ENCODE data around the gene RBP2.

RBP2 gene

GRCh38 chr3:139463466-139463865 lies 12.8 kb downstream of the RBP2 start:
- Mint-ChIP-seq H3K4me1 (peaks cover 6% of the 10 kb centered on the region), H3K36me3 (no peaks in the 10 kb centered on the region), H3K27me3 (no peaks in the 10 kb centered on the region), H3K4me3 (no peak overlapping the region), H3K9me3 (no peaks in the 10 kb centered on the region), H3K27ac (no peak overlapping the region)
- ATAC-seq: no peak

DNA sequence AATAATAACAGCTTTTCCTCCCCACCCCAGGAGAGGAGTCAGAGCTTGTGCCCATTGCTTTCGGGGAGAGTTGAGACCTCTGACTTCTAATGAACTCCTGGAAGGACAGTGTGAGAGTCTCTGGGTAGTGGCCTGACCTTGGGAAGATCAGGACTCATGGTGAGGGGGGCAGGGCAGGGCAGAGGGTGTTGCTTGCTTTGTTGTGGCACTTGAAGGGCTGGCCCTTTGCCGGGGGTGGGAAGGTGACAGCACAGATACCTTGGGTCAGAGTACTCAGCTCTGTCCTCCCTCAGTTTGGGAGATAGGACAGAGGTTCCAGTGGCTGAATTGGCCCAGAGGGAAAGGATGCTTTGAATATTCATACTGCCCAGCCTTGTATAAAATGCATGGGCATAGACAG lies 15.8 kb downstream of the RBP2 start:
- no peaks in the 10 kb centered on the region for H3K36me3 Mint-ChIP-seq
- no peak overlapping the region for H3K27ac Mint-ChIP-seq
- H3K27me3 Mint-ChIP-seq: no peaks in the 10 kb centered on the region
- no peaks in the 10 kb centered on the region for H3K9me3 Mint-ChIP-seq
- peaks cover 6% of the 10 kb centered on the region for H3K4me1 Mint-ChIP-seq
- no peak for ATAC-seq
- H3K4me3 Mint-ChIP-seq: no peak overlapping the region

- Mint-ChIP-seq H3K27ac (no peak overlapping the region), H3K4me1 (peaks cover 6% of the 10 kb centered on the region), H3K4me3 (no peak overlapping the region), H3K27me3 (no peaks in the 10 kb centered on the region), H3K36me3 (no peaks in the 10 kb centered on the region), H3K9me3 (no peaks in the 10 kb centered on the region)
- no peak for ATAC-seq
These were observed 16.2 kb downstream of the RBP2 start for GRCh38 chr3:139460076-139460475.

DNA sequence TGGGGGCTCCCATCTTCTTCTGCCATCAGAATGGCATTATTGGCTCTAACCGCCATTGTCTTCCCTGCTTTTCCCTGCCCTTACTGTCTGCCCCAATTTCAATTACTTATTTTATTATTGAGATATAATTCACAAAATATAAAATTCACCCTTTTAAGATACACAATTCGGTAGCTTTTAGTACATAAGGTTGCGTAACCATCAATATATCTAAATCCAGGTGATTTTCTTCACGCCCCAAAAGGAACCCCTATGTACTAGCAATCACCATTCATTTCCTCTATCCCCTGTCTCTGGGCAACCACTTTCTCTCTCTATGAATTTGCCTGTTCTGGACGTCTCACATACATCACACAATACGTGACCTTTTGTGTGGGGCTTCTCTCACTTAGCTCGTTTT lies 18.0 kb downstream of the RBP2 start:
- Mint-ChIP-seq H3K9me3 (no peaks in the 10 kb centered on the region), H3K4me1 (peaks cover 6% of the 10 kb centered on the region), H3K4me3 (no peak overlapping the region), H3K27me3 (no peaks in the 10 kb centered on the region), H3K36me3 (no peaks in the 10 kb centered on the region), H3K27ac (no peak overlapping the region)
- no peak for ATAC-seq

GRCh38 chr3:139457066-139457465 lies 19.2 kb downstream of the RBP2 start:
- H3K4me1 Mint-ChIP-seq: peaks cover 6% of the 10 kb centered on the region
- no peak for ATAC-seq
- H3K9me3 Mint-ChIP-seq: no peaks in the 10 kb centered on the region
- no peak overlapping the region for H3K27ac Mint-ChIP-seq
- no peaks in the 10 kb centered on the region for H3K36me3 Mint-ChIP-seq
- H3K4me3 Mint-ChIP-seq: no peak overlapping the region
- H3K27me3 Mint-ChIP-seq: no peaks in the 10 kb centered on the region

DNA sequence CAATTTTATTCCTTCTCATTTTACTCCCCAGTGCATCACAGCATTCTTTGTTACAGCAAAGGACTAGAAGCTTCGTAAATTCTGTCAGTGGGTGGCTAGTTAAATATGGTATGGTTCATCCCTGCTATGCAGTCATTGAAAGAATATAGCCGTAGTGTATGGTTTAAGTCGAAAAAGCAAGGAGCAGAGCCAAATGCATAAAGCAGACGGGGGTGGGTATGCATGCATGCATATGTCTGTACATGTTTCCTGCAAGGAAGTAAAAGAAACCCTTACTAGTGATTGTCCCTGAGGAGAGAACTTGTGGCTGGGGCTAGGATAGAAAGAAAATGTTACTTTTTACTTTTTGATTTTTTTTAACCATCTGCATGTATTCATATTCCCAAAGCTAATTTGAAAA lies 19.9 kb downstream of the RBP2 start:
- no peaks in the 10 kb centered on the region for H3K27me3 Mint-ChIP-seq

DNA sequence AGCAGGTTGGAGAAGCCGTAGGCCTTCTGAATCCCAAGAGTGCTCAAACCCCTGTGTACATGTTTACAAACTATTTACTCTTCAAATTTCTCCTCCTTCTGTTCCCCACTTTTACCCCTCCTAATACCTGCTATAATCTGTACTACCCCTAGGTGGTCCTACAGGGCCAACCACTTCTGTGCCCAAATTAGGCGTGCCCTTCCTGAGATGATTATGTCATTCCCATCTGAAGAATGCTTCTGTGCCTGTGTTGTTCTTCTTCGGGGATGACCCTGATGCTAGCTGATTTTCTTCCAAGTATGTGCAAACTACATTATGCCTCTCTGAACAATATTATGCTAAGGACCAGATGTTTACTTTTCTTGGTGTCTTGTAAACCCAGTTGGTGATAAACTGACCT lies 20.5 kb downstream of the RBP2 start:
- Mint-ChIP-seq H3K27me3 (no peaks in the 10 kb centered on the region), H3K36me3 (no peaks in the 10 kb centered on the region), H3K4me3 (no peak overlapping the region), H3K4me1 (peaks cover 6% of the 10 kb centered on the region), H3K27ac (no peak overlapping the region), H3K9me3 (no peaks in the 10 kb centered on the region)
- ATAC-seq: no peak

More for the DNA sequence above, 19.9 kb downstream of the RBP2 start:
- Mint-ChIP-seq H3K36me3 (no peaks in the 10 kb centered on the region), H3K4me1 (peaks cover 6% of the 10 kb centered on the region), H3K4me3 (no peak overlapping the region), H3K27ac (no peak overlapping the region), H3K9me3 (no peaks in the 10 kb centered on the region)
- no peak for ATAC-seq

GRCh38 chr3:139455206-139455605 lies 21.1 kb downstream of the RBP2 start:
- H3K4me3 Mint-ChIP-seq: no peak overlapping the region
- H3K9me3 Mint-ChIP-seq: no peaks in the 10 kb centered on the region
- peaks cover 6% of the 10 kb centered on the region for H3K4me1 Mint-ChIP-seq
- ATAC-seq: no peak
- no peaks in the 10 kb centered on the region for H3K27me3 Mint-ChIP-seq
- no peaks in the 10 kb centered on the region for H3K36me3 Mint-ChIP-seq
- H3K27ac Mint-ChIP-seq: no peak overlapping the region

DNA sequence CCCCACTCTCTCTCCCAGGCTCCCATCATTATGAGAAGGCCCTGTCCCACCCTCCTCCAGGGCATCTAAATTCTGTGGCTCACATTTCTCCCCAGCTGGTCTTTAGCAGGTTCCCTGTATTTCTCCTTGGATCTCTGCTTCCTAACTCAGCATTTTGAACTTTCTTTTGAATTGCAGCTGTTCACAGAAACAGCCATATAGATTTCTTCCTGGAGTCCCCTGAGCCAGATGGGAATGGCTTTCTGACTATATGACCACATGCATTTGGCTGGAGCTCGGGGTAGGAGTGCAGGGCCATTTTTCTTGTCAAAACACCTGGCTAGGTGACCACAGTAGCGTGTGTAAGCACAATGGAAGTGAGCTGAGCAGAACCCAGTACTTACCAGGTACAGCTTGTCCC lies 22.0 kb downstream of the RBP2 start:
- no peak overlapping the region for H3K27ac Mint-ChIP-seq
- ATAC-seq: no peak
- no peak overlapping the region for H3K4me3 Mint-ChIP-seq
- H3K9me3 Mint-ChIP-seq: no peaks in the 10 kb centered on the region
- H3K27me3 Mint-ChIP-seq: no peaks in the 10 kb centered on the region
- H3K36me3 Mint-ChIP-seq: no peaks in the 10 kb centered on the region
- peaks cover under 1% of the 10 kb centered on the region for H3K4me1 Mint-ChIP-seq

DNA sequence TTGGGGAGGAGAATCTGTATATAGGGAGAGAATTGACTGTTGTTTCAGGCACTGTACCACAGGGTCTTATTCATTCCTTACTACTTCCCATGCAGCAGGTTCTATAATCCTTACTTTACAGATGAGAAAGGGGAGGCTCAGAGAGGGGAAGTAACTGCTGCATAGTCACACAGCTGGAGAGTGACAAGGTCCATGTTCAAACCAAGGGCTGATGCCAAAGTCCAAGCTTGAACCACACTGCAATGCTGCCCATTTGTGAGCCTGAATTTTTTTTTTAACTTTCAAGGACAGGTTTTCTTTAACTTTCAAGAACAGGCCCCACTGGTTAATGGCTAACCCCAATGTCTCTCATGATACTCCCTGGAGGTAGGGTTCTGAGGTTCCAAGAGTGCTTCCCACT lies 26.2 kb downstream of the RBP2 start:
- ATAC-seq: no peak
- Mint-ChIP-seq H3K4me1 (no peaks in the 10 kb centered on the region), H3K27ac (no peak overlapping the region), H3K4me3 (no peak overlapping the region), H3K36me3 (no peaks in the 10 kb centered on the region), H3K9me3 (no peaks in the 10 kb centered on the region), H3K27me3 (no peaks in the 10 kb centered on the region)

DNA sequence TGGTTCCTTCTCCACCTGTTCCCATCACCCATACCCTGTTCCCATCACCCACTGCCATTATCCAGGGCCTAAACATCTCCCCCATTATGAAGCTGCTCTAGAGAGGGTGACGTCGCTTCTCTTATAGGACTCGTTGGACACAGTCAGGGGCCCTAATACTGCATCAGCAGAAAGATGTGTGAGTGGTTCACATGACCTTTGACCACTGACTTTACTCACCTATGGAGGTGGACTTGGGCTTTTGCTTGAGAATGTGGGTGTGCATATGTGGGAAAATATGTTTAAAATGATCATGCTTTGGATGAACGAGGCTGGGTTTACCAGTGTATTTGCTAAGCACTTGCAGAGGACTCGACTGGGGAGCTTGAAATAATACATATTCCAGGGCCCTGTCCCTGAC lies 26.8 kb downstream of the RBP2 start:
- H3K27ac Mint-ChIP-seq: no peak overlapping the region
- no peak overlapping the region for H3K4me3 Mint-ChIP-seq
- H3K4me1 Mint-ChIP-seq: no peaks in the 10 kb centered on the region
- no peak for ATAC-seq
- H3K9me3 Mint-ChIP-seq: no peaks in the 10 kb centered on the region
- no peaks in the 10 kb centered on the region for H3K27me3 Mint-ChIP-seq
- H3K36me3 Mint-ChIP-seq: no peaks in the 10 kb centered on the region

- no peaks in the 10 kb centered on the region for H3K4me1 Mint-ChIP-seq
These were observed 28.2 kb downstream of the RBP2 start for GRCh38 chr3:139448104-139448503.

GRCh38 chr3:139447486-139447885 lies 28.8 kb downstream of the RBP2 start:
- H3K36me3 Mint-ChIP-seq: no peaks in the 10 kb centered on the region
- ATAC-seq: no peak
- H3K4me1 Mint-ChIP-seq: no peaks in the 10 kb centered on the region
- no peak overlapping the region for H3K4me3 Mint-ChIP-seq
- no peaks in the 10 kb centered on the region for H3K27me3 Mint-ChIP-seq
- H3K9me3 Mint-ChIP-seq: no peaks in the 10 kb centered on the region
- no peak overlapping the region for H3K27ac Mint-ChIP-seq

More at GRCh38 chr3:139448104-139448503, 28.2 kb downstream of the RBP2 start:
- Mint-ChIP-seq H3K4me3 (no peak overlapping the region), H3K36me3 (no peaks in the 10 kb centered on the region), H3K9me3 (no peaks in the 10 kb centered on the region), H3K27ac (no peak overlapping the region), H3K27me3 (no peaks in the 10 kb centered on the region)
- ATAC-seq: no peak

DNA sequence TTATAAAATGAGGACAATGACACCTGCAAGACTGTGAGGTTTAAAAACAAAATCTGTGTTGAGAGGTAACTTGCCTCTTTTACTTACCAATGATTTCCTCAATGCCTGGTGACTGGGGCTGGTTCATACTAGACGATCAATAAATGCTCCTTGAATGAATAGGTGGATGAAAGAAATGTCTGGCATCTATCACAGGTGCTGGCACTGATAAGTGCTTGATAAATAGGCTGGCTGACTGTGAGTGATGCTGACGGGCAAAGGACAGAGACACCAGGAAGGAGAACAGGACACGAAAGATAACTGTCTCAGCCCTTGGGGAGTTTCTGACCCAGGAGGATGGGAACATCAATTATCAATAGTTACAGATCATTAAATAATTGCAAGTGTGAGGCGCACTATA lies 31.9 kb downstream of the RBP2 start:
- no peak overlapping the region for H3K4me3 Mint-ChIP-seq
- H3K27me3 Mint-ChIP-seq: no peaks in the 10 kb centered on the region
- no peaks in the 10 kb centered on the region for H3K4me1 Mint-ChIP-seq
- no peaks in the 10 kb centered on the region for H3K9me3 Mint-ChIP-seq
- no peak for ATAC-seq
- H3K36me3 Mint-ChIP-seq: no peaks in the 10 kb centered on the region
- H3K27ac Mint-ChIP-seq: no peak overlapping the region

DNA sequence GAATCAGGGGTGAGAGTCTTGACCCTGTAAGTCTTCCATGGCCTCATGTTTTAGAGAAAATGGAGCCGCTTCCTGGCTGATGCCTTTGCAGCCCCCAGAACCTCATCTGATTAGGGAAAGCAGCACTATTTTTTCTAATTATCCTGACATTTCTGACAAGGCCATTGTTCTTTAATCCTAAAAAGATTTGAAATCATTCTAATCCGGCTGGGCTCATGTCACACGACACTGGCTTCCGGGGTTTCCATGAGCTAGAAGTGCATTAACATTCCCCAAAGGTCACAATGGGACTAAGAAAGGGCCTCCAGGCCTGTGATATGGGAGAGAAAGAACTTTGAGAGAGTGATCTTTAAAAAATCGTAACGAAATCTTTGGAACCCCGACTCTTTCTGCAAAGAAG lies 33.1 kb downstream of the RBP2 start:
- Mint-ChIP-seq H3K9me3 (no peaks in the 10 kb centered on the region), H3K4me3 (no peak overlapping the region), H3K27ac (no peak overlapping the region), H3K36me3 (no peaks in the 10 kb centered on the region), H3K4me1 (no peaks in the 10 kb centered on the region), H3K27me3 (no peaks in the 10 kb centered on the region)
- no peak for ATAC-seq

DNA sequence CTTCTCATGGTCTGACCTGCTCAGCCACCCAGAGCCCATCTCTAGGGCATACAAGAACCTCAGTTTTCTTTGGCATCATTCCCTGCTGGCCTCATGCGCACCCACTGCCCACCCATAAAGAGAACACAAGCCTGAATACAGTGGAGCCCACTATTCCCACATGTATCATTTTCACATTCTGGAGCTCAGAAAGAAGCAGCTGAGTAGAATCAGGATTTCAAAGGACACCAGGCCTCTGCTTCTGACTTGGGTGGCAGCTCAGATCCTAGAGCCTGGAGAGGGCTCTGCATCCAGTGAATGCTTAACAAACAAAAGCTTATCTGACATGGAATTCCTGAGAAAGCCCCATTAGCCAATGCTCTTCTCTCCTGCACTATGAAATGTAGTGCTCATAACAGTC lies 34.7 kb downstream of the RBP2 start:
- Mint-ChIP-seq H3K4me1 (no peaks in the 10 kb centered on the region), H3K9me3 (no peaks in the 10 kb centered on the region), H3K27me3 (no peaks in the 10 kb centered on the region), H3K36me3 (peaks cover 6% of the 10 kb centered on the region), H3K4me3 (no peak overlapping the region), H3K27ac (no peak overlapping the region)
- ATAC-seq: no peak
